ENCODE results near the gene ITPA.

Gene ITPA

GRCh38 chr20:3239026-3239866 is 29.9 kb downstream of the ITPA start, which contains the start of gene SLC4A11:
SLC4A11 (minus strand) TSS chr20:3239190; CDS start chr20:3239137, 53 bp downstream.
- peak within 1 kb of the TSS; percentile 88 for H3K4me3 Mint-ChIP-seq
- no peaks in the 10 kb centered on the region for H3K9me3 Mint-ChIP-seq (ENCODE audit: low read depth)
- no peaks in the 10 kb centered on the region for H3K36me3 Mint-ChIP-seq
- peaks cover 22% of the 10 kb centered on the region for H3K27me3 Mint-ChIP-seq
- H3K4me1 Mint-ChIP-seq (ENCODE audit: low read depth), result peaks cover 14% of the 10 kb centered on the region
- H3K27ac Mint-ChIP-seq, result no peak within 1 kb of the TSS

DNA sequence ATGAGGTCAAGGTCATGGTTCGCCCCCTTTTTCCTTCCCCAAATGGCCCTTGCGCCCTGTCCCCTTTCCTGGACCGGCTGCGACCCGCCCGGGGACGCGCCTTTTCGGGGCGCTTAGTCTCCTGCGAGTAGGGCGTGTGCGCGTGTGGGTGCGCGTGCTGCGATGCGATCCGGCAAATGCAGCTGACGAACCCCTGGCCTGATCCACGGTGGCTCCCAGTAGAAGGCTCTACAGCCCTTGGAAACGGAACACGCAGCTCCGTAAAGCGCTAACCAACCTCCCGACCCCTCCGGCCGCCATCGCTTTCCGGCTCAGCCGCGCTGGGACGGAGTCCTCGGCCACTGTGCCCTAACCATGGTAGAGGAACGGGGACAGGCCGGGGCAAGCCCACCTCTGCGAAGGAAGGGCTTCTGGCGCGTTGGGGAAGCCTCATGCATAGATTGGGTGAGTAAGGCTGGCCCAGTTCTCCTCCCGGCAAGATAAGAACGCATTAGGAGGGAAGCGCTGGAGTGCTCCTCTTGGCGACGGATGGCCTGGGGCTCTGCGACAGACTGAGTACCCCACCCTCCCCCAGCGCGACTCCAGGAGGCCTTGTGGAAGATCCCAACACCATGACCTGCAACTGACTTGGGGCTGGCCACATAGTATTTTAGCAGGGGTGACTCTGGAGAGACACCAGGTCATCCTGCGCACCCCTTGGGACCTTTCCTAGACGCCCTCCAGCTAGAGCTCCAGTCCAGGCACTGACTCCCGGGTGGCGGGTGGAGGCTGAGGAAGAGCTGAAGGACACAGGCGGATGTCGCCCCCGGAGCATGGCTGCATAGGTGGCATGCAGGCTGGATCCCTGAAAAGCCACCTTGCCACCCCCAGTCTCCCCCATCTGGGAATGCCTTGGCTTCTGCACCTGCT is 30.8 kb downstream of the ITPA start:
- H3K9me3 Mint-ChIP-seq (ENCODE audit: low read depth), result no peaks in the 10 kb centered on the region
- peaks cover 14% of the 10 kb centered on the region for H3K4me1 Mint-ChIP-seq (ENCODE audit: low read depth)
- H3K27me3 Mint-ChIP-seq, result peaks cover 22% of the 10 kb centered on the region
- H3K27ac Mint-ChIP-seq, result no peak overlapping the region
- peak overlapping the region; percentile 88 for H3K4me3 Mint-ChIP-seq
- H3K36me3 Mint-ChIP-seq, result no peaks in the 10 kb centered on the region

DNA sequence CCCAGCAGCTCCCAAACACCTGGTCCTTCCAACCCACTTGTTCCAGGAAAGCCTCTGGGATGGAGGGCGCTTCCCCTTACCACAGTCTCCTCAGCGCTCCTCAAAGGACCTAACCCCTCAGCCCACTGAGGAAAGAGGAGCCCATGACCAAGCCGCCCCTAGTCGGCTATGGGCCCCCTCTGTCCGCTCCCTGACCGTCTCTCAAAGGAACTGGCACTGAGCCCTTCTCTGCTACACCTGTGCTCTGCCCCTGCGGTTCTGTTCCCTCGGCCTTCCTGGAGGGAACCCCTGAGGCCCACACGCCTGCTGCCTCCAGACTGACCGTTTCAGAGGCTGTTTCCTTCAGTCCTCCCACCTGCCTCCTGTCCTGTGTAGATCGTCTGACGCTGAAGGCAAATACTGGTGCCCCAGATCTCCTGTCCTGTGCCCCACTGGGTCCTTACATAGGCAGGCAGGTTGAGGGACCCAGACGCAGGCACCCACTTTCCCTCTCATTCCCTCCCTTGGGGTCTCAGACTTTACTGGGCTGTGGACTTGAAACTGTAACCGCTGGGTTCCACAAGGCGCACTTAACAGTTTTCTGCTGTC is 31.6 kb downstream of the ITPA start:
- Mint-ChIP-seq H3K4me3 (peak overlapping the region; percentile 63), H3K27me3 (peaks cover 20% of the 10 kb centered on the region), H3K27ac (peak overlapping the region; percentile 50), H3K36me3 (no peaks in the 10 kb centered on the region), H3K4me1 (ENCODE audit: low read depth) (peaks cover 14% of the 10 kb centered on the region), H3K9me3 (ENCODE audit: low read depth) (no peaks in the 10 kb centered on the region)

- Mint-ChIP-seq H3K4me3 (no peak overlapping the region), H3K4me1 (ENCODE audit: low read depth) (peaks cover 10% of the 10 kb centered on the region), H3K27me3 (peaks cover 12% of the 10 kb centered on the region), H3K36me3 (no peaks in the 10 kb centered on the region), H3K9me3 (ENCODE audit: low read depth) (no peaks in the 10 kb centered on the region), H3K27ac (no peak overlapping the region)
Observed at GRCh38 chr20:3242172-3242692, 32.9 kb downstream of the ITPA start.

GRCh38 chr20:3243718-3244358 is 34.5 kb downstream of the ITPA start:
- Mint-ChIP-seq H3K9me3 (ENCODE audit: low read depth) (no peaks in the 10 kb centered on the region), H3K27ac (no peak overlapping the region), H3K4me3 (no peak overlapping the region), H3K4me1 (ENCODE audit: low read depth) (peaks cover 10% of the 10 kb centered on the region), H3K27me3 (peaks cover 12% of the 10 kb centered on the region), H3K36me3 (no peaks in the 10 kb centered on the region)

DNA sequence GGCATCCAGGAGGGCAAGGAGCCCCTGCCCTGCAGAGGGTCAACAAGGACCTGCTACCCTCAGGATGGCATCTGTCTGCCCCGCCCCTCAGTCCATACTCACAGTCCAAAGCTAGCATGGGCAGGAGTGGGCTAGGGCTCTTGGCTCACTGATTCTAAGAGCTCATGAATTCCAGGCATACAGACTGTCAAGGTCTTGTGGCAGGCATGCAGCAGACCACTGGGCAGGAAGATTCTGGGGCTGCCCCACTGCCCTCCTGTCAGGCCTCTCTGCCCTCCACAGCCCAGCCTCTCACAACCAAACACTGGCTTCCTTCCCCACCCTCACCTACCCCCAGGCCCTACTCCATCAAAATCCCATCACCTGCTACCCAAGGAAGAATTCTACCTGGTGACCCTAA is 35.3 kb downstream of the ITPA start:
- Mint-ChIP-seq H3K36me3 (no peaks in the 10 kb centered on the region), H3K27ac (no peak overlapping the region), H3K4me1 (ENCODE audit: low read depth) (peaks cover 9% of the 10 kb centered on the region), H3K27me3 (peaks cover 12% of the 10 kb centered on the region), H3K4me3 (no peak overlapping the region), H3K9me3 (ENCODE audit: low read depth) (no peaks in the 10 kb centered on the region)

GRCh38 chr20:3245156-3245555 is 35.9 kb downstream of the ITPA start:
- Mint-ChIP-seq H3K27ac (no peak overlapping the region), H3K4me1 (ENCODE audit: low read depth) (peaks cover 5% of the 10 kb centered on the region), H3K9me3 (ENCODE audit: low read depth) (no peaks in the 10 kb centered on the region), H3K27me3 (peaks cover 10% of the 10 kb centered on the region), H3K4me3 (no peak overlapping the region), H3K36me3 (no peaks in the 10 kb centered on the region)

GRCh38 chr20:3245711-3246110 is 36.4 kb downstream of the ITPA start:
- no peak overlapping the region for H3K4me3 Mint-ChIP-seq
- H3K27ac Mint-ChIP-seq, result no peak overlapping the region
- H3K27me3 Mint-ChIP-seq, result peaks cover 12% of the 10 kb centered on the region
- H3K4me1 Mint-ChIP-seq (ENCODE audit: low read depth), result peaks cover 5% of the 10 kb centered on the region
- H3K9me3 Mint-ChIP-seq (ENCODE audit: low read depth), result no peaks in the 10 kb centered on the region
- H3K36me3 Mint-ChIP-seq, result no peaks in the 10 kb centered on the region

- Mint-ChIP-seq H3K9me3 (ENCODE audit: low read depth) (no peaks in the 10 kb centered on the region), H3K4me3 (no peak overlapping the region), H3K4me1 (ENCODE audit: low read depth) (peaks cover 1% of the 10 kb centered on the region), H3K36me3 (peaks cover 3% of the 10 kb centered on the region), H3K27ac (no peak overlapping the region), H3K27me3 (peaks cover 6% of the 10 kb centered on the region)
Observed at GRCh38 chr20:3246682-3247081, 37.4 kb downstream of the ITPA start.

- Mint-ChIP-seq H3K4me1 (ENCODE audit: low read depth) (peaks cover 1% of the 10 kb centered on the region), H3K9me3 (ENCODE audit: low read depth) (no peaks in the 10 kb centered on the region), H3K4me3 (no peak overlapping the region), H3K36me3 (peaks cover 5% of the 10 kb centered on the region), H3K27me3 (peaks cover 3% of the 10 kb centered on the region), H3K27ac (no peak overlapping the region)
Observed at GRCh38 chr20:3247638-3248037, 38.3 kb downstream of the ITPA start.

GRCh38 chr20:3248167-3248992 is 39.1 kb downstream of the ITPA start:
- H3K27me3 Mint-ChIP-seq, result peaks cover 3% of the 10 kb centered on the region
- peaks cover 1% of the 10 kb centered on the region for H3K4me1 Mint-ChIP-seq (ENCODE audit: low read depth)
- H3K4me3 Mint-ChIP-seq, result peak overlapping the region; percentile 32
- H3K9me3 Mint-ChIP-seq (ENCODE audit: low read depth), result no peaks in the 10 kb centered on the region
- H3K36me3 Mint-ChIP-seq, result peaks cover 5% of the 10 kb centered on the region
- H3K27ac Mint-ChIP-seq, result no peak overlapping the region

GRCh38 chr20:3248993-3249347 is 39.7 kb downstream of the ITPA start:
- peaks cover 5% of the 10 kb centered on the region for H3K36me3 Mint-ChIP-seq
- H3K4me1 Mint-ChIP-seq (ENCODE audit: low read depth), result peaks cover 1% of the 10 kb centered on the region
- peaks cover 3% of the 10 kb centered on the region for H3K27me3 Mint-ChIP-seq
- no peak overlapping the region for H3K27ac Mint-ChIP-seq
- no peaks in the 10 kb centered on the region for H3K9me3 Mint-ChIP-seq (ENCODE audit: low read depth)
- peak overlapping the region; percentile 32 for H3K4me3 Mint-ChIP-seq

DNA sequence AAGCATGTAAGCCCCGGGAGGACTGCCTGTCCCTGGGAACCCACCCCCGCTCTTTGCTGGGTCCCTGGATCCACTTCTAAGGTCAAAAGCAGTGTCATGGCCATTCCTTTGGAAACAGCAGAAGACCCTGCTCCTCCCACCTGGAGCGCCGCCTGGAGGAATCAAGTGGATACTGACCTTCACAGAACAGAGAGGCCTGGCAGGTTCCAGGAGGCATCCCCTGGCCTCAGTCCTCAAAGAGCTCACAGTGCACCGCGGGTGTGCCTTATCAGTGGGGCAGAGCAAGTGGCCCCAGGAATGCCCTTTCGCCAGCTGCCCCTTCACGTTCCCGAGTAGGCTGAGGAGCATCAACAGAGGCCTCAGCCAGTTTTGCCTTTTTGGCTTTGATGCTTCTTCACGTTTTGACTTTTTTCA is 40.8 kb downstream of the ITPA start:
- Mint-ChIP-seq H3K9me3 (ENCODE audit: low read depth) (no peaks in the 10 kb centered on the region), H3K36me3 (peaks cover 8% of the 10 kb centered on the region)

GRCh38 chr20:3251806-3252205 is 42.5 kb downstream of the ITPA start:
- peaks cover 19% of the 10 kb centered on the region for H3K36me3 Mint-ChIP-seq
- H3K4me3 Mint-ChIP-seq, result no peak overlapping the region
- H3K27me3 Mint-ChIP-seq, result peaks cover 3% of the 10 kb centered on the region
- no peak overlapping the region for H3K27ac Mint-ChIP-seq
- peaks cover 1% of the 10 kb centered on the region for H3K4me1 Mint-ChIP-seq (ENCODE audit: low read depth)
- no peaks in the 10 kb centered on the region for H3K9me3 Mint-ChIP-seq (ENCODE audit: low read depth)

More for the DNA sequence above, 40.8 kb downstream of the ITPA start:
- Mint-ChIP-seq H3K4me1 (ENCODE audit: low read depth) (peaks cover 1% of the 10 kb centered on the region), H3K27ac (no peak overlapping the region), H3K27me3 (peaks cover 3% of the 10 kb centered on the region), H3K4me3 (no peak overlapping the region)
